K562 (cell line): Measurements from ENCODE around the gene RNF34. TPM values are rescaled to one million over a fixed set of nuclear protein-coding genes. Genes with fewer than 3 reads are reported as not detected.
A peak's percentile ranks its signal among the peaks of the same experiment; 100 is the strongest.

Experiments used
- BACH1 ChIP-seq: fragments of 200-800 bp; sonication (Bioruptor generic); IDR thresholded peaks from 2 replicates; pipeline ENCODE4 v1.6.1; 2016; ENCODE audit warnings: missing genetic modification characterization, missing compliant biosample characterization
- CHD4 ChIP-seq: fragments of 200-600 bp; sonication (generic); IDR thresholded peaks from 3 replicates; pipeline ENCODE4 v1.6.1; 2012; ENCODE audit warnings: low read depth, mild to moderate bottlenecking, mixed read lengths, low read length, inconsistent platforms; ENCODE audit not compliant: insufficient read depth, insufficient replicate concordance, poor library complexity, severe bottlenecking
- CREBBP ChIP-seq: IDR thresholded peaks from one replicate; pipeline ENCODE4 v1.6.1; 2012; ENCODE audit warnings: low read depth, mild to moderate bottlenecking, control low read depth, inconsistent platforms, low read length
- DMBX1 ChIP-seq: fragments of 250-450 bp; sonication (Bioruptor Pico); IDR thresholded peaks from 2 replicates; pipeline ENCODE4 v1.8.0; 2022; ENCODE audit warnings: inconsistent platforms, mild to moderate bottlenecking, moderate library complexity, borderline replicate concordance
- FOXJ3 ChIP-seq: sonication (generic); formaldehyde crosslinking; IDR thresholded peaks from 2 replicates; pipeline ENCODE4 v1.4.0; 2020; ENCODE audit warnings: mild to moderate bottlenecking, missing genetic modification reagents
- KAT2B ChIP-seq: IDR thresholded peaks from one replicate; pipeline ENCODE4 v1.6.1; 2012; ENCODE audit warnings: low read depth, mild to moderate bottlenecking, control low read depth, inconsistent platforms, low read length, moderate library complexity
- KDM1A ChIP-seq, 2 experiments: fragments of 450-650 bp; IDR thresholded peaks; 2 replicates each; pipeline ENCODE4 v1.6.1; 2016; ENCODE audit warnings: mild to moderate bottlenecking in 2 of 2
- KDM5B ChIP-seq: fragments of 200-600 bp; sonication (generic); IDR thresholded peaks from 2 replicates; pipeline ENCODE4 v1.6.1; 2012; ENCODE audit warnings: low read depth, mild to moderate bottlenecking, moderate library complexity, low read length, control low read depth, inconsistent platforms; ENCODE audit not compliant: insufficient replicate concordance
- MAFF ChIP-seq: IDR thresholded peaks from 2 replicates; pipeline ENCODE4 v1.6.1; 2012; ENCODE audit warnings: low read length, improper control_type of control experiment
- MXI1 ChIP-seq: IDR thresholded peaks from 2 replicates; pipeline ENCODE4 v1.6.1; 2011; ENCODE audit warnings: low read depth, mild to moderate bottlenecking, improper control_type of control experiment, low read length
- PHF21A ChIP-seq: fragments of 450-650 bp; IDR thresholded peaks from 2 replicates; pipeline ENCODE4 v1.6.1; 2017; ENCODE audit warnings: low read depth, borderline replicate concordance
- PTTG1 ChIP-seq: fragments of 450-650 bp; IDR thresholded peaks from 2 replicates; pipeline ENCODE4 v1.6.1; 2016; ENCODE audit warnings: low read depth, mild to moderate bottlenecking, missing genetic modification characterization, missing compliant biosample characterization
- SNIP1 ChIP-seq: fragments of 450-650 bp; IDR thresholded peaks from 2 replicates; pipeline ENCODE4 v1.7.1; 2017; ENCODE audit warnings: low read depth, mild to moderate bottlenecking
- ZEB2 ChIP-seq: fragments of 450-650 bp; IDR thresholded peaks from 2 replicates; pipeline ENCODE4 v1.6.1; 2016
- ZNF354B ChIP-seq: fragments of 250-450 bp; sonication (Bioruptor Pico); IDR thresholded peaks from 2 replicates; pipeline ENCODE4 v1.4.0; 2020
- ZNF408 ChIP-seq: fragments of 250-450 bp; sonication (Bioruptor Pico); IDR thresholded peaks from 2 replicates; pipeline ENCODE4 v1.4.0; 2020; ENCODE audit warnings: low read depth, mild to moderate bottlenecking, moderate library complexity
- ZNF766 ChIP-seq: fragments of 200-800 bp; sonication (Bioruptor generic); conservative IDR thresholded peaks from 2 replicates; pipeline ENCODE4 v1.6.1; 2016; ENCODE audit warnings: missing genetic modification characterization, missing compliant biosample characterization
- polyA plus RNA-seq, 8 experiments: library from polyadenylated mRNA; depleted of rRNA in 4 of 8; stranded (reverse) in 5 of 8; unstranded in 3 of 8; fragments of >200 nt; fragmentation: Nextera tagmentation in 2 of 8; fragmentation: Illumina TruSeq in 1 of 8; extraction: Ambion mirVana in 2 of 8; extraction: Trizol in 1 of 8; gene quantifications; 2 replicates each; pipeline versions ENCODE4 v1.2.1 to v1.2.3, GENCODE V29; 2011 to 2014; ENCODE audit warnings: inconsistent platforms in 1 of 8, missing spikeins in 1 of 8
- total RNA-seq, 7 experiments: library from RNA; depleted of rRNA in 6 of 7; stranded (reverse); fragments of >200 nt in 6 of 7; fragmentation: Illumina TruSeq in 2 of 7; extraction: Trizol in 2 of 7; gene quantifications; 2 replicates each; pipeline versions ENCODE4 v1.2.1 to v1.2.3, GENCODE V29; 2011 to 2021; ENCODE audit warnings: low replicate concordance in 1 of 7
- TF ChIP-seq, protein P1 (sequence below): sonication (generic); formaldehyde crosslinking; IDR thresholded peaks from 2 replicates; pipeline ENCODE4 v1.8.0; 2022; ENCODE audit warnings: mild to moderate bottlenecking, missing genetic modification reagents
- TF ChIP-seq, protein P2 (sequence below): IDR thresholded peaks from 2 replicates; pipeline ENCODE4 v1.6.1; 2012; ENCODE audit warnings: low read depth, low read length, improper control_type of control experiment, borderline replicate concordance
- TF ChIP-seq, protein P3 (sequence below): sonication (generic); formaldehyde crosslinking; IDR thresholded peaks from 2 replicates; pipeline ENCODE4 v1.8.0; 2022; ENCODE audit warnings: mild to moderate bottlenecking, missing genetic modification reagents, borderline replicate concordance

The RNF34 gene
- total and polyA plus RNA-seq, 9 of the 15 experiments (the other 6 are each of a cell fraction or from before 2014, with no cell fraction given), result 41.7 to 88.9 (median 54.1) TPM

DNA sequence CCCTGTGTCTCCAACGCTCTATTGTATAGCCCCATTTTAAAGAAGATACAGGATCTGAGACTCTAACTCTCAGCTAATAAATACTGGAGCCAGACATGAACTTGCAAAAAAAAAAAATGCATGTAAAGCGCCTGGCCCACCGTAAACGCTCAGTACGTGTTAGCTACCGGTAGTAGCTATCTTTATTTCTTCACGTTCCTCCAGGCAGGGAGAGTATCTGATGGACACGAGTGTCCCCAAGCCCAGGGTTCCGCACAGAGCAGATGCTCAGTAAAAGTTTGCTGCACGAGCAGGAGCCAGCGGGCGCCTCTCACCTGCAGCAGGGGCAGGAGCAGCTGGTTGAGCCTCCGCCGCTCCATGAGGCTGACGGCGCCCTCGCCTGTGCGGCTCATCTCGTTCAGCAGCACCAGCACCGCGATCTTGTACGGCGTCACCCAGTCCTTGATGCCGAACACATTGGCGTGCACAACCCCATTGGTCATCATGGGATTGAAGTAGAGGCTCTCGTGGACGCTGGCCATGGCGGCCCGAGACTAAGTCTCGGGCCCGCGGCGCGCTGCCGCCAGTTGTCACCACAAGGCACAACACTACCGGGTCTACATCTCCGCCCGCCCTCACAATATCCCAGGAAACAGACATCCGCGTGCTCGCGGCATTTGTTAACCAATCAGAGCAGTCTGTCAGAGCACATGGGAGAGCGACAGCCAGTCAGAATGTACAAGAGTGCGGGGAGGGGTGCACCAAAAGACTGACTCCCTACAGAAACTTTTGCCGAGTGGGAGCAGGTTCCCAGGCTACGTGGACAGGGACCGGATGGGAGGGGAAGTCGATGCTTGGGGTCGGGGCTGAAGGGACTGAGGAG is 47.9 kb upstream of the RNF34 start, which contains the start of gene ANAPC5 (continued):
- TF ChIP-seq, protein P1, sequence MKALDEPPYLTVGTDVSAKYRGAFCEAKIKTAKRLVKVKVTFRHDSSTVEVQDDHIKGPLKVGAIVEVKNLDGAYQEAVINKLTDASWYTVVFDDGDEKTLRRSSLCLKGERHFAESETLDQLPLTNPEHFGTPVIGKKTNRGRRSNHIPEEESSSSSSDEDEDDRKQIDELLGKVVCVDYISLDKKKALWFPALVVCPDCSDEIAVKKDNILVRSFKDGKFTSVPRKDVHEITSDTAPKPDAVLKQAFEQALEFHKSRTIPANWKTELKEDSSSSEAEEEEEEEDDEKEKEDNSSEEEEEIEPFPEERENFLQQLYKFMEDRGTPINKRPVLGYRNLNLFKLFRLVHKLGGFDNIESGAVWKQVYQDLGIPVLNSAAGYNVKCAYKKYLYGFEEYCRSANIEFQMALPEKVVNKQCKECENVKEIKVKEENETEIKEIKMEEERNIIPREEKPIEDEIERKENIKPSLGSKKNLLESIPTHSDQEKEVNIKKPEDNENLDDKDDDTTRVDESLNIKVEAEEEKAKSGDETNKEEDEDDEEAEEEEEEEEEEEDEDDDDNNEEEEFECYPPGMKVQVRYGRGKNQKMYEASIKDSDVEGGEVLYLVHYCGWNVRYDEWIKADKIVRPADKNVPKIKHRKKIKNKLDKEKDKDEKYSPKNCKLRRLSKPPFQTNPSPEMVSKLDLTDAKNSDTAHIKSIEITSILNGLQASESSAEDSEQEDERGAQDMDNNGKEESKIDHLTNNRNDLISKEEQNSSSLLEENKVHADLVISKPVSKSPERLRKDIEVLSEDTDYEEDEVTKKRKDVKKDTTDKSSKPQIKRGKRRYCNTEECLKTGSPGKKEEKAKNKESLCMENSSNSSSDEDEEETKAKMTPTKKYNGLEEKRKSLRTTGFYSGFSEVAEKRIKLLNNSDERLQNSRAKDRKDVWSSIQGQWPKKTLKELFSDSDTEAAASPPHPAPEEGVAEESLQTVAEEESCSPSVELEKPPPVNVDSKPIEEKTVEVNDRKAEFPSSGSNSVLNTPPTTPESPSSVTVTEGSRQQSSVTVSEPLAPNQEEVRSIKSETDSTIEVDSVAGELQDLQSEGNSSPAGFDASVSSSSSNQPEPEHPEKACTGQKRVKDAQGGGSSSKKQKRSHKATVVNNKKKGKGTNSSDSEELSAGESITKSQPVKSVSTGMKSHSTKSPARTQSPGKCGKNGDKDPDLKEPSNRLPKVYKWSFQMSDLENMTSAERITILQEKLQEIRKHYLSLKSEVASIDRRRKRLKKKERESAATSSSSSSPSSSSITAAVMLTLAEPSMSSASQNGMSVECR (CRISPR knock-in tag), result peak; percentile 85
- TF ChIP-seq CREBBP (no peak), PHF21A (peak; percentile 95), ZNF408 (CRISPR knock-in tag) (no peak), SNIP1 (no peak), FOXJ3 (peak; percentile 52; the same call in 1 of the 2 replicates), ZEB2 (peak; percentile 98), PTTG1 (tag) (no peak), KAT2B (no peak), ZNF354B (CRISPR knock-in tag) (no peak), ZNF766 (no peak), KDM5B (peak; percentile 91), KDM1A (IDR thresholded peaks at IDR 0.05) (no peak), BACH1 (no peak), MAFF (no peak), CHD4 (no peak), DMBX1 (CRISPR knock-in tag) (no peak), MXI1 (no peak)
- TF ChIP-seq, protein P2, sequence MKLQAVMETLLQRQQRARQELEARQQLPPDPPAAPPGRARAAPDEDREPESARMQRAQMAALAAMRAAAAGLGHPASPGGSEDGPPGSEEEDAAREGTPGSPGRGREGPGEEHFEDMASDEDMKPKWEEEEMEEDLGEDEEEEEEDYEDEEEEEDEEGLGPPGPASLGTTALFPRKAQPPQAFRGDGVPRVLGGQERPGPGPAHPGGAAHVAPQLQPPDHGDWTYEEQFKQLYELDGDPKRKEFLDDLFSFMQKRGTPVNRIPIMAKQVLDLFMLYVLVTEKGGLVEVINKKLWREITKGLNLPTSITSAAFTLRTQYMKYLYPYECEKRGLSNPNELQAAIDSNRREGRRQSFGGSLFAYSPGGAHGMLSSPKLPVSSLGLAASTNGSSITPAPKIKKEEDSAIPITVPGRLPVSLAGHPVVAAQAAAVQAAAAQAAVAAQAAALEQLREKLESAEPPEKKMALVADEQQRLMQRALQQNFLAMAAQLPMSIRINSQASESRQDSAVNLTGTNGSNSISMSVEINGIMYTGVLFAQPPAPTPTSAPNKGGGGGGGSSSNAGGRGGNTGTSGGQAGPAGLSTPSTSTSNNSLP, result no peak
- TF ChIP-seq, protein P3, sequence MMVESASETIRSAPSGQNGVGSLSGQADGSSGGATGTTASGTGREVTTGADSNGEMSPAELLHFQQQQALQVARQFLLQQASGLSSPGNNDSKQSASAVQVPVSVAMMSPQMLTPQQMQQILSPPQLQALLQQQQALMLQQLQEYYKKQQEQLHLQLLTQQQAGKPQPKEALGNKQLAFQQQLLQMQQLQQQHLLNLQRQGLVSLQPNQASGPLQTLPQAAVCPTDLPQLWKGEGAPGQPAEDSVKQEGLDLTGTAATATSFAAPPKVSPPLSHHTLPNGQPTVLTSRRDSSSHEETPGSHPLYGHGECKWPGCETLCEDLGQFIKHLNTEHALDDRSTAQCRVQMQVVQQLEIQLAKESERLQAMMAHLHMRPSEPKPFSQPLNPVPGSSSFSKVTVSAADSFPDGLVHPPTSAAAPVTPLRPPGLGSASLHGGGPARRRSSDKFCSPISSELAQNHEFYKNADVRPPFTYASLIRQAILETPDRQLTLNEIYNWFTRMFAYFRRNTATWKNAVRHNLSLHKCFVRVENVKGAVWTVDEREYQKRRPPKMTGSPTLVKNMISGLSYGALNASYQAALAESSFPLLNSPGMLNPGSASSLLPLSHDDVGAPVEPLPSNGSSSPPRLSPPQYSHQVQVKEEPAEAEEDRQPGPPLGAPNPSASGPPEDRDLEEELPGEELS (CRISPR knock-in tag), result peak; percentile 21; the same call in 1 of the 2 replicates
